ENCODE results near the gene GNPDA1. TPM values are rescaled to one million over a fixed set of nuclear protein-coding genes. Genes with fewer than 3 reads are reported as not detected.
"Not testable (repeated sequence)": the region's sequence is repeated elsewhere in the genome, so short reads cannot be mapped to it uniquely, and the experiment has no call there.

Gene GNPDA1
- total RNA-seq, 4 donors from 2014 or later = 14.0 to 29.7 (median 16.3) TPM

DNA sequence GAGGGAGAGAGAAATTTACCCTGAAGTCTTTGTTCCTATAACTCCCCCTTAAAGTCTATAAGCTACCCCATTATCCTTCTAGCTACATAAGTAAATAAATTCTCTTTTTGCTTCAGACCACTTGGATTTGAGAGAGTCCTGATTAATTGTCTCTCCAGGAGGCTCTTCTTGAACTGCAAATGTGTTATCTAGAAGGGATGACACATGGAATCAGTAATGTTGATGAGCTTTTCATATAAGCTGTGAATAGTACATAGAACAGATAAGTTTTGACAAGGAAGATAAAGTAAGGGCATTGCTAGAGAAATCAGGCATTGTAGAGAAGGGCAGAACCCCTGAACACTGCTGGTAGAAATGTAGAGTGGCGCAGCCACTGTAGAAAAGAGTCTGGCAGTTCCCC, 42.5 kb upstream of the GNPDA1 start:
- WGBS, 2 donors = 93 to 100% methylated on average over 1 of the region's 1 CpG
- peaks cover 0 to 46% (median 17%) of the 10 kb centered on the region in 4 donors for H3K4me1 ChIP-seq
- TF ChIP-seq, protein P1, sequence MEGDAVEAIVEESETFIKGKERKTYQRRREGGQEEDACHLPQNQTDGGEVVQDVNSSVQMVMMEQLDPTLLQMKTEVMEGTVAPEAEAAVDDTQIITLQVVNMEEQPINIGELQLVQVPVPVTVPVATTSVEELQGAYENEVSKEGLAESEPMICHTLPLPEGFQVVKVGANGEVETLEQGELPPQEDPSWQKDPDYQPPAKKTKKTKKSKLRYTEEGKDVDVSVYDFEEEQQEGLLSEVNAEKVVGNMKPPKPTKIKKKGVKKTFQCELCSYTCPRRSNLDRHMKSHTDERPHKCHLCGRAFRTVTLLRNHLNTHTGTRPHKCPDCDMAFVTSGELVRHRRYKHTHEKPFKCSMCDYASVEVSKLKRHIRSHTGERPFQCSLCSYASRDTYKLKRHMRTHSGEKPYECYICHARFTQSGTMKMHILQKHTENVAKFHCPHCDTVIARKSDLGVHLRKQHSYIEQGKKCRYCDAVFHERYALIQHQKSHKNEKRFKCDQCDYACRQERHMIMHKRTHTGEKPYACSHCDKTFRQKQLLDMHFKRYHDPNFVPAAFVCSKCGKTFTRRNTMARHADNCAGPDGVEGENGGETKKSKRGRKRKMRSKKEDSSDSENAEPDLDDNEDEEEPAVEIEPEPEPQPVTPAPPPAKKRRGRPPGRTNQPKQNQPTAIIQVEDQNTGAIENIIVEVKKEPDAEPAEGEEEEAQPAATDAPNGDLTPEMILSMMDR (IDR thresholded peaks at IDR 0.05) = no peak
- TF ChIP-seq EP300 (IDR thresholded peaks at IDR 0.05) (no peak), POLR2A (IDR thresholded peaks at IDR 0.05) (no peak)

DNA sequence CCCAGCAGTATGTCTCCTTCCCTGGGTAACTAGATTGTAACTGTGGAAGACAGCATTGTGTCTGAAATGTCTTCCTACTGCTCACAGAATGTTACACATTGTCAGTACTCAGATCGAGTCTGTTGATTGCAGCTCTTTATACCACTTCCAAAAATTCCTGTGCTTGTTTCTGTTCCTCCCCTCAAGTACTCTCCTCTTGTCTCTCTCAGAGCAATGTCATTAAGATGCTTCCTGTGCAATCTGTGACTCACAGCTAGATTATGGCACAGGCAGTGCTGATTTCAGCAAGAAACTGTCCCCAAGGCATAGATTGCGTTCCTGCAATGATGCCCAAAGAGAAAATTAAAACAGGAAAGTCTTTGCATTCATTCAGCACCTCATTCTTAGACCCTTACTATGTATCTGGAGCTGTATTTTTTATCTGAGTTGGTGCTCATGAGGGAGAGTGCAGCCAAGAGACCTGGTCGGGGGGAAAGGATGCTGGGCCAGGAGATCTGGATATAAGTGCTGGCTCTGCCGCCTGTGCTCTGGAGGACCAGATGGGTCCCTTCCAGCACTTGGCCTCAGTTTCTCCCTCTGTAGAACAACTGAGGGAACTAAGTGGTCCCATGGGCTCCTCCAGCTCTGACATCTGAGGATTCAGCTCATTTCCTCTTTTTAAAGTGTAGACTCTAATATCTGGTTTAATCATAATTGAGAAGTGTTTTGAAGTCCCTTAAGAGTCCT, 40.8 kb upstream of the GNPDA1 start:
- no peak overlapping the region for H3K4me3 ChIP-seq
- H3K27me3 ChIP-seq = no peaks in the 10 kb centered on the region
- DNase-seq (ENCODE audit: low spot score in 2 of 2) = peak in 1 of 2 donors; percentile 48
- H3K36me3 ChIP-seq = no peaks in the 10 kb centered on the region
- 33 to 34% methylated on average over 4 of the region's 4 CpGs for WGBS, 2 donors
- peak overlapping the region in 3 of 4 donors; percentile 36 to 76 (median 44) for H3K27ac ChIP-seq
- no peaks in the 10 kb centered on the region for H3K9me3 ChIP-seq
- H3K4me1 ChIP-seq = peaks cover 0 to 39% (median 16%) of the 10 kb centered on the region in 4 donors
- TF ChIP-seq, protein P1 (IDR thresholded peaks at IDR 0.05) = no peak
- TF ChIP-seq EP300 (IDR thresholded peaks at IDR 0.05) (peak in 1 of 2 donors; percentile 78), POLR2A (IDR thresholded peaks at IDR 0.05) (no peak)

More for the DNA sequence above, 42.5 kb upstream of the GNPDA1 start:
- no peaks in the 10 kb centered on the region for H3K9me3 ChIP-seq
- no peak for DNase-seq (ENCODE audit: low spot score in 2 of 2)
- no peaks in the 10 kb centered on the region for H3K27me3 ChIP-seq
- H3K4me3 ChIP-seq = no peak overlapping the region
- no peaks in the 10 kb centered on the region for H3K36me3 ChIP-seq
- no peak overlapping the region for H3K27ac ChIP-seq

DNA sequence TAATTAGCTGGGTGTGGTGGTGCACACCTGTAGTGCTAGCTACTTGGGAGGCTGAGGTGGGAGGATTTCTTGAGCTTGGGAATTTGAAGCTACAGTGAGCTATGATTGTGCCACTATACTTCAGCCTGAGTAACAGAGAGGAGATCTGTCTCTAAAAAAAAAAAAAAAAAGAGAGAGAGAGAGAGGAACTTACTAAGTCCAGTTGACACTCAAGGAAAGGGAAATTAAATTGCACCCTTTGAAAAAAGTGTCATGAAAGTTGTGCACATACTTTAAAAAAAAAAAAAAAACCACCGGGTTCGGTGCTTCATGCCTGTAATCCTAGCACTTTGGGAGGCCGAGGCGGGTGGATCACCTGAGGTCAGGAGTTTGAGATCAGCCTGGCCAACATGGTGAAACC, 39.2 kb upstream of the GNPDA1 start:
- H3K4me3 ChIP-seq; DNase-seq (ENCODE audit: low spot score in 2 of 2); H3K36me3 ChIP-seq; H3K27me3 ChIP-seq; H3K27ac ChIP-seq; H3K9me3 ChIP-seq: not testable (repeated sequence)
- peaks cover 0 to 25% (median 11%) of the 10 kb centered on the region in 4 donors for H3K4me1 ChIP-seq
- WGBS, 2 donors = 89% methylated on average over 4 of the region's 4 CpGs

DNA sequence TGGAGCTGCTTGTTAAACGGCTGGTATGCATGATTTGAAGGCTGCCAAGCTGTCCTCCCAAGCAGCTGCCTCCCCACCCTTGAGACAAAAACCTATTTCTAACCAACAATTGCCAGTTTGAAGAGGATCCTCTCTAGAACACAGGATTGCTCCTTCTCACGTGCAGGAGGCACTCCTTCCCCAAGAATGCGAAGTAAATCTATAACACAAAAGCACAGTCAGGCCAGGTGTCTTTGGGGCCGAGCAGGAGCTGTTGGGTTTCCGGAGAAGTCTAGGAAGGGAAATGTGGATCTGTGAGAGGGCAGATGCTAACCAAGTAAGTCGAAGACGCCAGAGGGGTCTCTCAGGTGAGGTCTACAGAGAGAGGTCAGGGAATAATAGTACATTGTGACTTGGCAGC, 35.4 kb upstream of the GNPDA1 start:
- 63 to 64% methylated on average over 7 of the region's 7 CpGs for WGBS, 2 donors
- Histone ChIP-seq H3K9me3 (peaks cover 0 to 2% (median 0%) of the 10 kb centered on the region in 4 donors), H3K4me3 (no peak overlapping the region), H3K36me3 (no peaks in the 10 kb centered on the region), H3K4me1 (peaks cover 0 to 6% (median 2%) of the 10 kb centered on the region in 4 donors), H3K27ac (no peak overlapping the region), H3K27me3 (no peaks in the 10 kb centered on the region)
- TF ChIP-seq POLR2A (IDR thresholded peaks at IDR 0.05) (no peak), EP300 (IDR thresholded peaks at IDR 0.05) (no peak)
- TF ChIP-seq, protein P1 (IDR thresholded peaks at IDR 0.05) = no peak
- DNase-seq (ENCODE audit: low spot score in 2 of 2) = no peak

DNA sequence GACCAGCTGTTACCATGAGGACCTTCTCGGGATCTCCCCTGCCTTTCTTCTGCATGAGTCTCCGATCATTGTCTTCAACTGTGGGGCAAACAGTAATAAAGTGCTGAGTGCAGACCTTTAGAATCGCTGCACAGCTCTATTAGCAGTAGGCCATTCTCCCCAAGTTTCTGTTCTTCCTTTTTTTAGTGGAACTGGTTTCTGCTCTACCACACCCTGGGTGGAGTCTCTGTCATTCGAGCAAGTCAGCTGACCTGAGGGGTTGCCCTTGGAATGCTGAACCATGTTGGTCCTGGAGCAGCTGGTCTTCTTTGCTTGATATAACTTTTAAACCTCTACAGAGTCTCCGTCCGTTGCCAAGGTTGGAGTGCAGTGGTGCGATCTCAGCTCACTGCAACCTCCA, 33.4 kb upstream of the GNPDA1 start:
- H3K27me3 ChIP-seq = no peaks in the 10 kb centered on the region
- H3K36me3 ChIP-seq = no peaks in the 10 kb centered on the region
- H3K27ac ChIP-seq = no peak overlapping the region
- WGBS, 2 donors = 83 to 85% methylated on average over 7 of the region's 7 CpGs
- no peaks in the 10 kb centered on the region for H3K4me1 ChIP-seq
- TF ChIP-seq, protein P1 (IDR thresholded peaks at IDR 0.05) = no peak
- TF ChIP-seq EP300 (IDR thresholded peaks at IDR 0.05) = peak in 1 of 2 donors; percentile 15
- DNase-seq (ENCODE audit: low spot score in 2 of 2) = peak in 1 of 2 donors; percentile 19
- H3K4me3 ChIP-seq = no peak overlapping the region
- peaks cover 0 to 2% (median 0%) of the 10 kb centered on the region in 4 donors for H3K9me3 ChIP-seq

DNA sequence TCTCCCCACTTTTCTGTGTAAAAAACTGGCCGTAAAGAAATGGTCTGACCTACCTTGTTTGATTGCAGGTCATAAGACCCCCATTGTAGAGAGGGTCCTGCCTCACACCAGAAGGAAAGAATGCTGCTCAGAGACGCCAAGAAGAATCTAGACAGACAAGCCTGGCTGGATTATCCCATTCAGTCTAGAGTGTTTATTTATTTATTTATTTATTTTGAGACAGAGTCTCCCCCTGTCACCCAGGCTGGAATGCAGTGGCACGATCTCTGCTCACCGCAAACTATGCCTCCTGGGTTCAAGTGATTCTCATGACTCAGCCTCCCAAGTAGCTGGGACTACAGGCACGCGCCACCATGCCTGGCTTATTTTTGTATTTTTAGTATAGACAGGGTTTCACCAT, 28.1 kb upstream of the GNPDA1 start:
- WGBS, 2 donors = 93 to 94% methylated on average over 6 of the region's 6 CpGs
- not testable (repeated sequence) for H3K27me3 ChIP-seq; DNase-seq (ENCODE audit: low spot score in 2 of 2); H3K27ac ChIP-seq; H3K4me3 ChIP-seq; H3K36me3 ChIP-seq; H3K9me3 ChIP-seq; H3K4me1 ChIP-seq
